OCI-LY3 (cell line): ENCODE results near the gene CTPS1.

Experiments
- CTCF ChIP-seq: fragments of 200-600, 300-600 bp; sonication (generic); IDR thresholded peaks from 2 replicates; pipeline ENCODE4 v1.5.1; 2014; ENCODE audit warnings: antibody characterized with exemption, low read length, low read depth
- EZH2phosphoT487 ChIP-seq: fragments of 200-600 bp; shearing (Covaris generic); IDR thresholded peaks from 2 replicates; pipeline ENCODE4 v1.6.1; 2018; ENCODE audit warnings: antibody characterized with exemption, mixed run types, low read depth

GRCh38 chr1:41046347-41046775 lies 66.9 kb downstream of the CTPS1 start:
- TF ChIP-seq CTCF (no peak), EZH2phosphoT487 (no peak)
